B cell (primary cell): ENCODE measurements around the gene PYGO2. TPM values are rescaled to one million over a fixed set of nuclear protein-coding genes. Genes with fewer than 3 reads are reported as not detected.

Experiments
- ATAC-seq: fragments of 200-7000 bp; cut with Tn5 transposase; one replicate; pipeline ENCODE4 v1.10.0; 2021; ENCODE audit warnings: low read depth, mild to moderate bottlenecking, moderate number of reproducible peaks, moderate library complexity
- CTCF ChIA-PET: fragments of 350-600 bp; sonication (Branson Sonifier 250); formaldehyde crosslinking; loops from one replicate; lab custom pipeline; 2021; ENCODE audit warnings: antibody characterized with exemption, inconsistent platforms; lab: Charles Lee
- POLR2A ChIA-PET: fragments of 350-600 bp; sonication (Branson Sonifier 250); formaldehyde crosslinking; loops from one replicate; lab custom pipeline; 2021; ENCODE audit warnings: antibody characterized with exemption; lab: Charles Lee
- DNase-seq: peaks from one replicate; pipeline ENCODE4 v3.0.0; 2013
- H2AFZ ChIP-seq: 2 replicates; pipeline ENCODE4 v1.6.1; 2012; ENCODE audit warnings: mild to moderate bottlenecking, low read depth, low read length; ENCODE audit not compliant: insufficient read depth, poor library complexity, severe bottlenecking
- H3K27ac ChIP-seq, 2 donors: 1 replicate in 1 of 2; 2 replicates in 1 of 2; pipeline ENCODE4 v1.5.1; 2012 to 2013; ENCODE audit warnings: low read length in 2 of 2, mild to moderate bottlenecking in 2 of 2, moderate library complexity in 1 of 2
- H3K27me3 ChIP-seq, 4 experiments: fragments of 200-600 bp in 1 of 4; sonication (generic) in 1 of 4; replicated peaks in 1 of 4; 1 replicate in 2 of 4; 2 replicates in 2 of 4; pipeline versions ENCODE4 v1.6.1 to v1.7.0; 2013 to 2016; ENCODE audit warnings: low read length in 3 of 4, mild to moderate bottlenecking in 2 of 4, mixed read lengths in 1 of 4, moderate library complexity in 1 of 4; ENCODE audit not compliant: insufficient read depth in 4 of 4, control insufficient read depth in 3 of 4; ENCODE audit errors: control extremely low read depth in 1 of 4
- H3K36me3 ChIP-seq, 2 experiments: replicated peaks in 1 of 2; 1 replicate in 1 of 2; 2 replicates in 1 of 2; pipeline versions ENCODE4 v1.6.1 to v1.7.1; 2013; ENCODE audit warnings: low read length in 1 of 2; ENCODE audit not compliant: insufficient read depth in 2 of 2, control insufficient read depth in 1 of 2; ENCODE audit errors: control extremely low read depth in 1 of 2, extremely low read depth in 1 of 2
- H3K4me1 ChIP-seq, 2 donors: fragments of 200-600 bp in 1 of 2; sonication (generic) in 1 of 2; 1 replicate in 1 of 2; 2 replicates in 1 of 2; pipeline versions ENCODE4 v1.5.1 to v1.6.1; 2013 to 2017; ENCODE audit warnings: low read length in 2 of 2; ENCODE audit not compliant: control insufficient read depth in 2 of 2, insufficient read depth in 2 of 2
- H3K4me2 ChIP-seq: replicated peaks from 2 replicates; pipeline ENCODE3; 2012; ENCODE audit warnings: mild to moderate bottlenecking, low read depth, low read length; ENCODE audit not compliant: poor library complexity, severe bottlenecking
- H3K4me3 ChIP-seq, 5 experiments: fragments of 200-600 bp in 1 of 5; sonication (generic) in 1 of 5; 1 replicate in 3 of 5; 2 replicates in 2 of 5; pipeline versions ENCODE4 v1.5.1 to v1.7.0; 2011 to 2016; ENCODE audit warnings: low read length in 4 of 5, mild to moderate bottlenecking in 4 of 5, low read depth in 2 of 5, control low read depth in 1 of 5, moderate library complexity in 1 of 5; ENCODE audit not compliant: insufficient read depth in 1 of 5; ENCODE audit errors: control extremely low read depth in 1 of 5, extremely low read depth in 1 of 5
- H3K79me2 ChIP-seq: fragments of 200-600 bp; sonication (generic); one replicate; pipeline ENCODE4 v1.6.0; 2016; ENCODE audit warnings: low read length; ENCODE audit not compliant: control insufficient read depth, insufficient read depth
- H3K9ac ChIP-seq: fragments of 200-600 bp; sonication (generic); 2 replicates; pipeline ENCODE4 v1.6.1; 2017; ENCODE audit warnings: mild to moderate bottlenecking, low read length, moderate library complexity
- H3K9me3 ChIP-seq, 3 donors: one replicate each; pipeline versions ENCODE4 v1.6.1 to v1.7.1; 2013; ENCODE audit warnings: low read length in 2 of 3; ENCODE audit not compliant: control insufficient read depth in 2 of 3, insufficient read depth in 1 of 3; ENCODE audit errors: control extremely low read depth in 1 of 3
- H4K20me1 ChIP-seq: 2 replicates; pipeline ENCODE4 v1.6.0; 2012; ENCODE audit warnings: mild to moderate bottlenecking, low read length; ENCODE audit not compliant: insufficient read depth, control insufficient read depth, poor library complexity, severe bottlenecking
- H3K27ac Mint-ChIP-seq: one replicate; pipeline ENCODE4 v1.8.0; 2021; ENCODE audit warnings: mixed read lengths
- H3K27me3 Mint-ChIP-seq: one replicate; pipeline ENCODE4 v1.8.0; 2021; ENCODE audit warnings: mixed read lengths
- H3K4me1 Mint-ChIP-seq: one replicate; pipeline ENCODE4 v1.8.0; 2021; ENCODE audit warnings: mixed read lengths
- H3K4me3 Mint-ChIP-seq: one replicate; pipeline ENCODE4 v1.8.0; 2021; ENCODE audit warnings: mixed read lengths
- H3K9me3 Mint-ChIP-seq: one replicate; pipeline ENCODE4 v1.8.0; 2022; ENCODE audit warnings: mixed read lengths; ENCODE audit not compliant: insufficient read depth
- CTCF ChIP-seq: fragments of 200-600 bp; IDR thresholded peaks from one replicate; pipeline ENCODE4 v1.8.0; 2022; ENCODE audit warnings: antibody characterized with exemption, mild to moderate bottlenecking
- EZH2 ChIP-seq: IDR thresholded peaks from 2 replicates; pipeline ENCODE4 v1.6.1; 2012; ENCODE audit warnings: borderline replicate concordance, low read depth, mild to moderate bottlenecking, moderate library complexity, low read length; ENCODE audit not compliant: insufficient read depth, poor library complexity, severe bottlenecking
- WGBS: methylation state at CpG from one replicate; pipeline ENCODE4 v1.1.5; 2013; ENCODE audit warnings: missing lambda C conversion rate; ENCODE audit not compliant: insufficient coverage; 5-methylcytosine and 5-hydroxymethylcytosine counted together
- intact Hi-C: fragments of 100-400 bp; cut with micrococcal nuclease; formaldehyde crosslinking; loops from one replicate; pipeline ENCODE4 v1.10.0; 2022
- polyA plus RNA-seq: library from polyadenylated mRNA; depleted of rRNA; stranded (reverse); fragments of >200 nt; gene quantifications from 2 replicates; pipeline ENCODE4 v1.2.3, GENCODE V29; 2012
- total RNA-seq, 2 donors: library from RNA; stranded (reverse); fragments of 120-200 nt in 1 of 2; gene quantifications; 1 replicate in 1 of 2; 2 replicates in 1 of 2; pipeline versions ENCODE4 v1.2.3 to v1.2.4, GENCODE V29; 2013 to 2022

Gene PYGO2
- total and polyA plus RNA-seq, 2 donors (not counting 1 experiment from before 2014, with no cell fraction given), result 22.2 to 52.7 TPM

DNA sequence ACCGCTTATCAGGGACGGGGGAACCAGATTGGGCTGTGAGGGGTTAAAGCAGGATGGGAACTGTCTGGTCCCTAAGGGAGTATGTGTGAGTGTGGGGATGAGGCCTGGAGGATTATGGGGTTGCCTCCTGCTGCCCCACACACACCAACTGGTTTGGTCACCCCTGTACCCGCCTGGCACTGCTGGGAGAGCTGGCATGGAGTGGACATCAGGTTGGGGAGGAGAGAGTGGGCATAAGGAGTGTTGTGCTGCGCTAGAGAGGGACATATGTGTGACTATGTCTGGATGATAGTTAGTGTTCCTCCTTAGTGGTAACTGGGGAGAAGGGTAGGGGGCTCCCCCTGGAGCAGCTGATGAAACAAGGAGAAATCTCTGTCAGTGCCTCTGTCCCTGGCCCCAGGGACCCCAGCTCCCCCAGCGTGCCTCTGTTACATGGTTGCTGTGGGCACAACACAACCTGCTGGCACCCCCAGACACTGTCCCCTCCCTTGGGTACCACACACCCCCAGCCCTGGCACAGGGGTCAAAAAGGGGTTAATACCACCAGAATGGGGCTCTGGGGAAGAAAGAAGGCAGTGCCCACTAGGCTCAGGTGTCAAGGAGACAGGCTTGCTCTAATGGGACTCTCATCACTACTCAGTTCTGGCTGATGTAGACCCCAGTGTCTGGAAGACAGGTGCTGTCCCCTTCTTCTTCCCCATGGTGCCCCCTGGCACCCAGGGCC lies 42.9 kb upstream of the PYGO2 start:
- Histone ChIP-seq H3K79me2 (peaks cover 69% of the 10 kb centered on the region), H3K27me3 (no peaks in the 10 kb centered on the region), H3K4me3 (peak overlapping the region; percentile 68 to 98 (median 93)), H3K9ac (peak overlapping the region; percentile 94), H3K9me3 (no peaks in the 10 kb centered on the region), H2AFZ (no peak overlapping the region), H3K4me2 (peak overlapping the region; percentile 96), H3K27ac (peak overlapping the region; percentile 53 to 81), H4K20me1 (peaks cover 29% of the 10 kb centered on the region), H3K4me1 (peaks cover 62 to 67% of the 10 kb centered on the region in 2 donors), H3K36me3 (peaks cover 0 to 5% of the 10 kb centered on the region in 2 experiments)
- 53% methylated on average over 2 of the region's 5 CpGs for WGBS
- ATAC-seq (no peak), DNase-seq (no peak)
- Mint-ChIP-seq H3K4me1 (peaks cover 55% of the 10 kb centered on the region), H3K9me3 (no peaks in the 10 kb centered on the region), H3K4me3 (peak overlapping the region; percentile 90), H3K27ac (peak overlapping the region; percentile 94), H3K27me3 (no peaks in the 10 kb centered on the region)
- intact Hi-C loops, result loop anchor here (5.0 kb wide), 3 partner anchors 397 to 677 kb away; partner anchors contain the start of genes ADAR, ATP8B2 and UBE2Q1
- POLR2A ChIA-PET, result interaction anchor here (1.5 to 7.4 kb wide), 2 partner anchors 11 to 31 kb away, joined by 9 to 74 read pairs; partner anchors contain the start of gene CKS1B
- TF ChIP-seq EZH2, result no peak
- no peak for TF ChIP-seq CTCF
- CTCF ChIA-PET, result interaction anchor here (1.5 to 18.4 kb wide), 2 partner anchors 10 to 49 kb away, joined by 4 to 295 read pairs; partner anchors contain the start of gene PBXIP1
